ENCODE data around the gene SNAI3.

SNAI3 gene

DNA sequence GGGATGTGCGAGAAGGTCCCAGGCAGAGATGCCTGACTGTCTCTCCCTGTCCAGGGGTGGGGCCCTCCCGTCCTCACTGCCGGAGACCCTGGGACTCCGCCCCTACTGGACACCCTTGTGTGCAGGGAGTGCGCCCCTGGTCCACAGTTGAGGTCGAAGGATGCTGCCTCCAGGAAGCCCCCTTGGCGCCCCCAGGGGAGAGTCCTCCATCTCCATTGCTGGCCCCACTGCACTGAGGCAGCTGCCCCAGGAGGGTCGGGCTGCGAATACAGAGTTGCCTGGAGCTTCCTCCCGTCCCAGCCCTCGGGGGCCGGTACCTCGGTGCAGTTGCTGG, 46.6 kb upstream of the SNAI3 start:
- no peak for DNase-seq (ENCODE audit: low read depth)
- no peak overlapping the region for H3K4me3 ChIP-seq (ENCODE audit: low read length)
- no peak for TF ChIP-seq CTCF (IDR thresholded peaks at IDR 0.05; ENCODE audit: insufficient read depth, low read depth, low read length, missing control alignments)

DNA sequence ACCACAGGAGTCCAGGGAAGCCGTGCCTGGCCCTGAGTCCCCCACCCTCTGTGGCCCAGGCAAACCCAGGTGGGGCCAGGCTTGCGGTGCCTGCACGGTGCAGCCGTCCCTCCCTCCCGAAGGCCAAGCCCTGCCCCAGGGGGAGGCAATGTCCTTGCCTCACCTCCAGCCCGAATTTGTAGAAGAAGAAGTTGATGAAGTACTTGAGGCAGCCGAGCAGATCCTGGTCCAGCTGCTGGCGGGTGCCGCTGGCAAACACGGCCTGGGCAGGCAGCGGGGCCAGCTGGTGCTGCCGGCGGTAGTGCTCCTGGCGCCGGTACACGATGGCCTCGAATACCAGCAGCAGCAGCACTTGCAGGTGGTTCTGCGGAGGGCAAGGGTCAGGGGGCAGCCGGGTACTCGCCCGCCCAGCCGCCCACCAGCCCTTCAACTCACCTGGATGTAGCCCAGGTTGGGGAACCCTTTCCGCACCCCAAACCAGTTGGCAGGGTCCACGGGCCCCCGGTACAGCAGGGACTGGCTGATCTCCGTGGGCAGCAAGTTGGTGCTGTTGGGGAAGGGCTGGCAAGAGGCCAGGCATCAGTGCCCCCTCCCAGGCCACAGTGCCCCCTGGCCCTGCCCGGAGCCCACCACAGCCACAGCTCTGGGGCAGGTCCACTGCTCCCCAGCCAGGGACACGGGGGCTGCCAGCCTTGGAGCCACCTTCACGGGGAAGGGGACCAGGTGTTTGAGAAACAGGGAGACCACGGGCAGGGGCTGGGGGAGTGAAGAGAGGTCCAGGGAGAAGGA, 46.1 kb upstream of the SNAI3 start:
- H3K4me3 ChIP-seq (ENCODE audit: low read length): no peak overlapping the region
- TF ChIP-seq CTCF (IDR thresholded peaks at IDR 0.05; ENCODE audit: insufficient read depth, low read depth, low read length, missing control alignments): no peak
- no peak for DNase-seq (ENCODE audit: low read depth)

- no peak overlapping the region for H3K4me3 ChIP-seq (ENCODE audit: low read length)
- DNase-seq (ENCODE audit: low read depth): no peak
- TF ChIP-seq CTCF (IDR thresholded peaks at IDR 0.05; ENCODE audit: insufficient read depth, low read depth, low read length, missing control alignments): no peak
Measured at GRCh38 chr16:88731699-88732098, 45.4 kb upstream of the SNAI3 start.

DNA sequence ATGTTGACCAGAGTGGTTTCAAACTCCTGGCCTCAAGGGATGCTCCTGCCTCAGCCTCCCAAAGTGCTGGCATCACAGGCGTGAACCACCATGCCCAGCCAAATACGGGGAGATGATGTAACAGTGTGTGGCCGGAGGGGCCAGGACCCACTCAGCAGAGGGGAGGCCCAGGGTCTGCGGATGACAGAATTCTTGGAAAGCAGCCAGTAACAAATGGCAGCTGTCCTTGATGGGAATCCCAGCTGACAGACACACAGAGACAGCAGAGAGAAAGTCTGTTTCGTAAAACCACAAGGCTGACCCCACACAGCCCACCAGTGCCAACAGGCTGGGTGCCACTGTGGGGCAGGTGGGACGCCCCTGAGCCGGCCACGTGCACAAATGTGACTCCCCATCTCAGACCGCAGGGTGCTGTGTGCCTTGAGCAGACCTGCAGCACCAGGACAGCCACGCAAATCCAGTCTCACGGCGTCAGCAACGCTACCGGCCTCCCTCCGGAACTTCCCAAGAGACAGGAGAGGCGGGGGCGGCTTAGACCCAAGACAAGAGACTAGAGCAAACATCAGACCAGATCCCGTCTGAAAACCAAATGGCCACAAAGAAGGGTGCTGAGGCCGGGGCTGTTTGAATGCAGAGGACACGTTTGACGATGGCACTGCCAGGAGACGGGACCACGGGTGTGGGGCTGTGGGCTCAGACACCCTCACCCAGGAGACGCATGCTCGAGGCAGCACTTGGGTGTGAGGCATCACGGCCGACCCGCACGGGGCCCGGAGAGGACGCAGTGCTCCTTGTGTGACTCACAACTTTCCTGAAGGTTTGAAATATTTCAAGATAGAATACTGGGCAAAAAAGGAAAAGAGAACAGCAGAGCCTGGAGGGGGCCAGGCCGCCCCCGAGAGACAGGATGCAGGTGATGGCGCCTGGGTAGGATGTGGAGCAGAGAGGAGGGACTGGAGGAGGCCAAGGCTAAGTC, 44.6 kb upstream of the SNAI3 start:
- no peak for TF ChIP-seq CTCF (IDR thresholded peaks at IDR 0.05; ENCODE audit: insufficient read depth, low read depth, low read length, missing control alignments)
- DNase-seq (ENCODE audit: low read depth): no peak
- no peak overlapping the region for H3K4me3 ChIP-seq (ENCODE audit: low read length)

GRCh38 chr16:88727871-88728270, 41.6 kb upstream of the SNAI3 start:
- no peak for DNase-seq (ENCODE audit: low read depth)
- TF ChIP-seq CTCF (IDR thresholded peaks at IDR 0.05; ENCODE audit: insufficient read depth, low read depth, low read length, missing control alignments): no peak
- no peak overlapping the region for H3K4me3 ChIP-seq (ENCODE audit: low read length)

DNA sequence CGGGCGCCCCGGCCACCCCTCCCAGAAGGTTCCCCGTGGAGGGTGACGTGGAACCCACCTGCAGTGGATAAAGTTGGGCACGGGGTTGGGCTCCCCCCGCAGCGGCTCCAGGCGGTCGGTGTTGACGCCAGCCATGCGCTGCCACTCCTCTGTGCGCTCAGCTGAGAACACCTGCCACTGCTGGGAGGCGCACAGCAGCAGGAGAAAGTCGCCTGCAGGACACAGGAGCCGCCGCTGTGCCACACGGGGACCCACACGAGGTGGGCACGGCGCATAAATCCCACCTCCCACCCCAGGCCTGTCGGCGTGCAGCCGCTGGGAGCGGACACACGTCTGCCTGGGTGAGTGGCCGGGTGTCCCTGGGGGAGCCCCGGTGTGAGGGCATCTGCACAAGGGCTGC, 40.7 kb upstream of the SNAI3 start:
- H3K4me3 ChIP-seq (ENCODE audit: low read length): no peak overlapping the region
- TF ChIP-seq CTCF (IDR thresholded peaks at IDR 0.05; ENCODE audit: insufficient read depth, low read depth, low read length, missing control alignments): no peak
- DNase-seq (ENCODE audit: low read depth): no peak
